SW 1271 (cell line): ENCODE results near the gene NRXN2.
"Not testable (repeated sequence)": the region's sequence is repeated elsewhere in the genome, so short reads cannot be mapped to it uniquely, and the experiment has no call there.

ENCODE experiments used
- DNase-seq, 2 experiments: peaks; one replicate each; lab custom pipeline; 2025; lab: John Stamatoyannopoulos, UW

Gene NRXN2

GRCh38 chr11:64721359-64721699 lies 1.7 kb downstream of the NRXN2 start:
- no peak for DNase-seq

- no peak for DNase-seq
Observed at GRCh38 chr11:64720640-64721358, 2.2 kb downstream of the NRXN2 start.

- no peak for DNase-seq
Observed at GRCh38 chr11:64720167-64720566, 2.8 kb downstream of the NRXN2 start.

- no peak for DNase-seq
Observed at GRCh38 chr11:64719406-64719805, 3.6 kb downstream of the NRXN2 start.

GRCh38 chr11:64718780-64719124 lies 4.2 kb downstream of the NRXN2 start:
- no peak for DNase-seq

- DNase-seq: no peak
Observed at GRCh38 chr11:64718084-64718779, 4.8 kb downstream of the NRXN2 start.

GRCh38 chr11:64717268-64717578 lies 5.8 kb downstream of the NRXN2 start:
- DNase-seq: no peak

- DNase-seq: no peak
Observed at GRCh38 chr11:64716473-64717267, 6.3 kb downstream of the NRXN2 start.

GRCh38 chr11:64715756-64716472 lies 7.1 kb downstream of the NRXN2 start:
- DNase-seq: no peak

- DNase-seq: no peak
Observed at GRCh38 chr11:64715110-64715509, 7.9 kb downstream of the NRXN2 start.

- DNase-seq: no peak
Observed at GRCh38 chr11:64714666-64715065, 8.3 kb downstream of the NRXN2 start.

GRCh38 chr11:64713781-64714363 lies 9.1 kb downstream of the NRXN2 start:
- DNase-seq: no peak

GRCh38 chr11:64713016-64713707 lies 9.8 kb downstream of the NRXN2 start:
- DNase-seq: no peak

- DNase-seq: no peak
Observed at GRCh38 chr11:64712430-64713015, 10.5 kb downstream of the NRXN2 start.

- no peak for DNase-seq
Observed at GRCh38 chr11:64711956-64712362, 11.0 kb downstream of the NRXN2 start.

- DNase-seq: no peak
Observed at GRCh38 chr11:64711138-64711955, 11.7 kb downstream of the NRXN2 start.

GRCh38 chr11:64710418-64711137 lies 12.4 kb downstream of the NRXN2 start:
- DNase-seq: no peak

- no peak for DNase-seq
Observed at GRCh38 chr11:64705501-64705900, 17.5 kb downstream of the NRXN2 start.

GRCh38 chr11:64703048-64703447 lies 19.9 kb downstream of the NRXN2 start:
- DNase-seq: no peak

GRCh38 chr11:64701956-64702355 lies 21.0 kb downstream of the NRXN2 start:
- DNase-seq: not testable (repeated sequence)
